H1 (cell line): ENCODE measurements around the gene COX14. TPM values are rescaled to one million over a fixed set of nuclear protein-coding genes. Genes with fewer than 3 reads are reported as not detected.

Experiments
- ASH2L ChIP-seq: fragments of 200-600, 300-600 bp; sonication (generic); IDR thresholded peaks from one replicate; pipeline ENCODE4 v1.7.1; 2017; ENCODE audit warnings: low read length
- ATF3 ChIP-seq: IDR thresholded peaks from 2 replicates; pipeline ENCODE4 v1.6.1; 2011; ENCODE audit warnings: low read depth, mild to moderate bottlenecking, low read length; ENCODE audit not compliant: insufficient read depth
- BACH1 ChIP-seq: IDR thresholded peaks from 2 replicates; pipeline ENCODE4 v1.6.1; 2012; ENCODE audit warnings: low read length, improper control_type of control experiment
- BRCA1 ChIP-seq: IDR thresholded peaks from 2 replicates; pipeline ENCODE4 v1.6.1; 2012; ENCODE audit warnings: low read depth, low read length, improper control_type of control experiment
- CTCF ChIP-seq, 3 experiments: IDR thresholded peaks; 1 replicate in 2 of 3; 2 replicates in 1 of 3; pipeline versions ENCODE4 v1.5.1 to v1.6.1; 2011; ENCODE audit warnings: low read length in 3 of 3, mild to moderate bottlenecking in 3 of 3, inconsistent platforms in 2 of 3, low read depth in 1 of 3, moderate library complexity in 1 of 3; ENCODE audit not compliant: insufficient read depth in 1 of 3; ENCODE audit errors: control extremely low read depth in 1 of 3
- EZH2 ChIP-seq: fragments of 200-600 bp; sonication (generic); IDR thresholded peaks from 2 replicates; pipeline ENCODE4 v1.7.1; 2012; ENCODE audit warnings: low read depth, mild to moderate bottlenecking, moderate library complexity, low read length, inconsistent platforms; ENCODE audit not compliant: severe bottlenecking
- GABPA ChIP-seq: IDR thresholded peaks from 2 replicates; pipeline ENCODE4 v1.6.1; 2011; ENCODE audit warnings: mild to moderate bottlenecking, low read length, moderate library complexity, borderline replicate concordance; ENCODE audit not compliant: insufficient read depth
- GTF2F1 ChIP-seq: IDR thresholded peaks from 2 replicates; pipeline ENCODE4 v1.6.1; 2012; ENCODE audit warnings: low read depth, low read length, improper control_type of control experiment, borderline replicate concordance
- HDAC2 ChIP-seq, 2 experiments: fragments of 300-600 bp in 1 of 2; sonication (generic) in 1 of 2; IDR thresholded peaks; 2 replicates each; pipeline ENCODE4 v1.6.1; 2011 to 2012; ENCODE audit warnings: low read depth in 2 of 2, low read length in 2 of 2, mild to moderate bottlenecking in 2 of 2, moderate library complexity in 2 of 2, borderline replicate concordance in 1 of 2, inconsistent platforms in 1 of 2
- JUND ChIP-seq: IDR thresholded peaks from 2 replicates; pipeline ENCODE4 v1.6.1; 2011; ENCODE audit warnings: mild to moderate bottlenecking, improper control_type of control experiment, low read length
- KDM4A ChIP-seq: IDR thresholded peaks from one replicate; pipeline ENCODE4 v1.7.1; 2012; ENCODE audit warnings: low read depth, mild to moderate bottlenecking, moderate library complexity, low read length, inconsistent platforms; ENCODE audit not compliant: severe bottlenecking
- MAX ChIP-seq: IDR thresholded peaks from 2 replicates; pipeline ENCODE4 v1.6.1; 2012; ENCODE audit warnings: inconsistent platforms
- NANOG ChIP-seq: IDR thresholded peaks from 2 replicates; pipeline ENCODE4 v1.6.1; 2011; ENCODE audit warnings: low read length, low read depth, mild to moderate bottlenecking, inconsistent platforms; ENCODE audit not compliant: insufficient read depth, poor library complexity, severe bottlenecking
- POLR2A ChIP-seq, 2 experiments: IDR thresholded peaks; 1 replicate in 1 of 2; 2 replicates in 1 of 2; pipeline ENCODE4 v1.6.1; 2011; ENCODE audit warnings: low read depth in 2 of 2, low read length in 2 of 2, mild to moderate bottlenecking in 2 of 2; ENCODE audit errors: control extremely low read depth in 1 of 2
- POLR2AphosphoS5 ChIP-seq: IDR thresholded peaks from 2 replicates; pipeline ENCODE4 v1.6.1; 2011; ENCODE audit warnings: low read depth, low read length
- SUZ12 ChIP-seq: fragments of 200-600 bp; sonication (generic); IDR thresholded peaks from 2 replicates; pipeline ENCODE4 v1.6.1; 2012; ENCODE audit warnings: mild to moderate bottlenecking, inconsistent platforms, low read length, moderate library complexity, mixed read lengths
- TAF1 ChIP-seq: IDR thresholded peaks from 2 replicates; pipeline ENCODE4 v1.6.1; 2011; ENCODE audit warnings: mild to moderate bottlenecking, low read depth, low read length
- TEAD4 ChIP-seq: IDR thresholded peaks from 2 replicates; pipeline ENCODE4 v1.6.1; 2012; ENCODE audit warnings: low read depth, low read length, inconsistent platforms, mixed read lengths
- USF2 ChIP-seq: IDR thresholded peaks from 2 replicates; pipeline ENCODE4 v1.6.1; 2011; ENCODE audit warnings: low read length, improper control_type of control experiment
- polyA plus RNA-seq, 7 experiments: library from polyadenylated mRNA; depleted of rRNA in 3 of 7; stranded (reverse) in 5 of 7; unstranded in 2 of 7; fragments of >200 nt in 5 of 7; fragments of 200-250 nt in 2 of 7; gene quantifications; 1 replicate in 5 of 7; 2 replicates in 1 of 7; 4 replicates in 1 of 7; pipeline versions ENCODE4 v1.2.1 to v1.2.3, GENCODE V29; 2011 to 2013; ENCODE audit warnings: missing spikeins in 2 of 7, mixed read lengths in 2 of 7
- total RNA-seq: library from RNA; stranded (reverse); fragmentation: NEBNext Ultra II Directional; extraction: Animal tissue kit (Norgen Biotek cat#: 25700); gene quantifications from 2 replicates; pipeline ENCODE4 v1.2.1, GENCODE V29; 2021

COX14 gene
- total and polyA plus RNA-seq, 2 of the 8 experiments (the other 6 are each of a cell fraction or from before 2014, with no cell fraction given) = 40.1 to 102 TPM

GRCh38 chr12:50111693-50112455 lies at the start of gene COX14 (continued):
- TF ChIP-seq KDM4A (peak; percentile 56), POLR2AphosphoS5 (peak; percentile 93), ATF3 (0 out of 2 replicates have a peak, but pooled peaks have one; percentile 19), JUND (peak; percentile 32; the same call in 1 of the 2 replicates), POLR2A (IDR thresholded peaks at IDR 0.05; ENCODE audit: control extremely low read depth in 1 of 2, low read depth in 2 of 2, low read length in 2 of 2) (peak in 1 of 2 experiments; percentile 93; a peak in 2 of 3 replicates), TEAD4 (no peak), BACH1 (no peak), ASH2L (peak; percentile 89), HDAC2 (IDR thresholded peaks at IDR 0.05; ENCODE audit: borderline replicate concordance in 1 of 2, low read depth in 2 of 2, low read length in 2 of 2) (no peak; a peak in 1 of 4 replicates), MAX (peak; percentile 90), USF2 (peak; percentile 81), NANOG (no peak), GTF2F1 (no peak), CTCF (IDR thresholded peaks at IDR 0.05; ENCODE audit: control extremely low read depth in 1 of 3, insufficient read depth in 1 of 3, low read depth in 1 of 3, low read length in 3 of 3) (peak; percentile 81 to 93 (median 81)), TAF1 (peak; percentile 88), BRCA1 (no peak), GABPA (peak; percentile 74), SUZ12 (no peak), EZH2 (no peak)
